SH-SY5Y (cell line): Measurements from ENCODE around the gene NUCB2.

Experiments used
- GATA2 ChIP-seq: IDR thresholded peaks from 2 replicates; pipeline ENCODE4 v1.6.1; 2011; ENCODE audit warnings: mild to moderate bottlenecking, low read depth, low read length
- GATA3 ChIP-seq: IDR thresholded peaks from 2 replicates; pipeline ENCODE4 v1.6.1; 2011; ENCODE audit warnings: low read depth, mild to moderate bottlenecking, low read length, moderate library complexity

GRCh38 chr11:17266781-17267180 is 9.8 kb upstream of the NUCB2 start:
- TF ChIP-seq GATA2: no peak
- no peak for TF ChIP-seq GATA3
